ENCODE results near the gene ARSI.

ARSI gene

DNA sequence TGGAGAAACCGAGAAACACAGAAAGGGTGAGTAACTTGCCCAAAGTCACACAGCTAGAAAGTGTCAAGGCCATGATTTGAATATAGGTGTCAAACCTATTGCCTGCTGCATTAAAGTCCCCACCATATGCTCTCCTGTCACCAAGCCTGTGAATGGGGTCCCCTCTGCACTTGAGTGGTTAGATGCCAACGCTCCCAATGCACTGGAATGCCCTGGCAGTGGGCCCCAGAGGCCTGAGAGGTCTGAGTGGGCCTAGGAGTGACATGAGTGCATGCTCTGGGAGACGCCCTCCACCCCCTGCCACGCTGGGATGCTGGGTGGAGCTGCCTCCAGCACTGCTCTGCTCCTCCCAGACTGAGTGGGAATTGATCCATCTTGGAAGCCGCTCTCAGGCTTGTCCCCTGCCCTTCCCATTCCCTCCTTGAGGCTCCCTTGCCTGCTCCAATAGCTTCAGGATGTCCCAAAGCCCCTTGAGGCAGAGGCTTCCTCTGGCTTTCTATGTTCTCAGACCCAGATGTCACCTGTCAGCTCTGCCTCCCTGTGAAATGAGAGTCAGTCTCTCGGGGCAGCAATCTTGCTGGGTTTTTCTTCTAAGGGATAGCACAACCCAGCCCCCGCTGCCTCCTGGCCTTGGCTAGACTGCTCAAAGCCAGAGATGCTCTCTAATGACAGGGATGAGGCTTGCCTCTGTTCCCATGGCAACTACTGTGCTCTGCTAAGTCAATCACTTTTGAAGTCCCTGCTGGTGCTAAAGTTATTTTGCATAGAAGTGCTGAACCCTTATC lies 6.6 kb upstream of the ARSI start:
- DNase-seq: peak in 8 of 58 donors; percentile 13 to 45 (median 18)

DNA sequence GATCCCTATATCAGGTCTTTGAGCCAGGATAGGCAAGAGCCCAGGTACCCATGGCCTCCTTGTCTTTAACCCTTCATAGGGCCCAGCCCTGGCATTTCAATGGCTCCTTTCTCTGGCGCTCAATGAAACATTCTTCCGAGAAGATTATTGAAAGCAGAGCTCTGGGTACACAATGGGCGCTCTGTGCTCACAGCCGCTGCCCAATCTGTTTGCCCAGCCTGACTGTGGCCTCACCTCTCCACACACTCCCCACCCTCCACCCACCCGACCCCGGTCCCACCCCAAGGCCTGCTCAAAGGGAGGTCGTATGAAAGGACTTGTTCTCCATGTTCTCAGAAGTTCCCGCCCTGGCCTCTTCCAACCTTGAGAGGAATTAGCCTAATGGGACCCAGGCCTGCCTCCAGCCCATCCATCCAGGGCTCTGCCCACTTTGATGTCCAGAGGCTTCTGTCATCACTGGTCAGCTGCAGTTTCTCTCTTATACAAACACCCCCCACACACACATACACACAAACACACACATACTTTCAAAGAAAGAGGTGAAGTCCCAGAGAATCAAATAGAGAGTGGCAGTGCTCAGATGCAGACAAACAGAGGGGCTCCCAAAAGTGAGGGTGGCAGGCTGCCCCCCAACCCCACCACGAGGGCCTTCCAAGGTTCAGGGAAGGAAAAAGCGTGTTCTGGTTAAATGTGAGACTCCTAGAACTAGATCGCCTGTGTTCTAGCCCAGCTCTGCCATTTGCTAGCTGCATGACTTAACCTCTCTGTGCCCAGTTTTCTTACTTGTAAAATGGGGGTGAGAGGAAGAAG lies 5.1 kb upstream of the ARSI start:
- peak in 20 of 58 donors; percentile 14 to 68 (median 44) for DNase-seq

DNA sequence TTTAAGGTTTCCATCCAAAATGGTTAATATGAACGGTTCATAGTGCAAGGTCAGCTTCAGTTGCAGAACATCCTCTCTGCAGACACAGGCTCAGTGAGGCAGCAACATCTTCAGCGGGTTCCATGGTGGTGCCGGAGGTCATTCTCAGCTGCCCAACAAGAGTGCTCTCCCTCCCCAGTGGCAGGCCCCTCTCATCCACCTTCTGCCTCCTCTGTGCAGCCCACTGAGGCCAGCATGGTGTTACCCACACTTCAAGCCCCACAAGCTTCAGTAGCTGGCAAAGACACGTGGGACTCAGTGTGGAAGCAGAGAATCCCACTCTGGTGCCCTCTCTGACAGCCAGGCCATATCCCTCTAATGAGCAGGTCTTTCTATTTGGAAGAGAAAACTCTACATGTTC lies 4.1 kb upstream of the ARSI start:
- no peak for DNase-seq

DNA sequence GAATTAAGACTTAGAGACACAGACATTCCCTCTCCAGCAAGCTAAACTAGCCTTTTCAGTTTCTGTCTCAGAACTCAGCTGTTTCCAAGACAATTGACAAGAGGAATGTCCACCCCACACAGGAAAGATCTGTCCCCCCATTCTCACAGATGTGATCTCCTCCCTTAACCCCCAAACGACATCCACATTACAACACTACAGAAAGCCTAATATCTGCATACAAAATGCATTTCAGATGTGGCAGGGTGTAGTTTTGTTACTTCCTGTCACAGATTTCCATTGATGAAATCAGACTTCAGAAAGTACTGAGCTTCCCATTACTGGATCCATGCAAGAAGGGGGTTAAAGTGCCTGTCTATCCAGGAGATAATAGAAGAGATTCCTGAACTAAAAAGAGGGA lies 2.9 kb upstream of the ARSI start:
- no peak for DNase-seq

DNA sequence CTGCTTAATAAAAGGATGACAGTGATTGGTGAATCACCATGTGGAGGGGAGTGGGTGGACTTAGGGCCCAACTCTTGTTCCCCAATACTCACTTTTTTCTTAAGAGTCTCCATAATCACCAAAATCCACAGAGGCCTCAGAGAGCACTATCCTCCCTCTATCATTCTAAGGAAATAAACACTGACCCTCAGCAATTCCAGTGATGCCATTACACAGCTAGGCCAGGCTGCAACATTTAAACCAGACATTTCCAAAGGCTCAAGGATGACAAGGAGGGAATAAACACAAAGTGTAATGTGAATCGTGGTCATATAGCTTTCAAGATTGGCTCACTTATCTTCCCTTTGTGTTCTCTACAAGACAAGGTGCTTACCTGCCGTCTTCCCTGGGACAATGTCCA lies 2.4 kb upstream of the ARSI start:
- DNase-seq: no peak

DNA sequence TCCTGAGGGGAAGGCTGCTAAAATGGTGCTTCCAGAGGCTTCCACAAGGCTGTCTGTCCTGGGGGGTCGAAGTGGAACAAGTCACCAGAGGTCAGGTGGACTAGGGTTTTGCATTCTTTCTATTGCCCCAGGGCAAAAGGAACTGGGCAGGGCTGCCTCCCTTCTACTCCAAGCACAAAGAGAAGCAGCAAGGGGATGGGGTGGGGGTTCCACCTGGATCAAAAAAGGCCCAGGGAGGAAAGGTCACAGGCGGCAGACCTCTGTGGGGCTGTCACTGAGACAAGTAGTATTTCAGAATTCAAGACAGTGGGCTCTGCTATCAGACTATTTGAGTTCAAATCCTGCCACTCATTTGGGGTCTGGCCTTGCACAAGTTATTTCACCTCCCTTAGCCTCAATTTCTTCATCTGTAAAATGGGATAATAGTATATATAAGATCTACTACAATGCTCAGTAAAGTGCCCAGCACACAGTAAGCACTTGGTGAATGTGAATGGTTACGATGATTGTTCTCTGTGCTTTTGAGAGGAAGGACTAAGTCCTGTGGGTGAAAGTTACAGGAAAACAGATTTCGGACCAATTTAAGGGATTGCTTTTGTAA lies 1.9 kb upstream of the ARSI start:
- DNase-seq: peak in 1 of 58 donors; percentile 23

DNA sequence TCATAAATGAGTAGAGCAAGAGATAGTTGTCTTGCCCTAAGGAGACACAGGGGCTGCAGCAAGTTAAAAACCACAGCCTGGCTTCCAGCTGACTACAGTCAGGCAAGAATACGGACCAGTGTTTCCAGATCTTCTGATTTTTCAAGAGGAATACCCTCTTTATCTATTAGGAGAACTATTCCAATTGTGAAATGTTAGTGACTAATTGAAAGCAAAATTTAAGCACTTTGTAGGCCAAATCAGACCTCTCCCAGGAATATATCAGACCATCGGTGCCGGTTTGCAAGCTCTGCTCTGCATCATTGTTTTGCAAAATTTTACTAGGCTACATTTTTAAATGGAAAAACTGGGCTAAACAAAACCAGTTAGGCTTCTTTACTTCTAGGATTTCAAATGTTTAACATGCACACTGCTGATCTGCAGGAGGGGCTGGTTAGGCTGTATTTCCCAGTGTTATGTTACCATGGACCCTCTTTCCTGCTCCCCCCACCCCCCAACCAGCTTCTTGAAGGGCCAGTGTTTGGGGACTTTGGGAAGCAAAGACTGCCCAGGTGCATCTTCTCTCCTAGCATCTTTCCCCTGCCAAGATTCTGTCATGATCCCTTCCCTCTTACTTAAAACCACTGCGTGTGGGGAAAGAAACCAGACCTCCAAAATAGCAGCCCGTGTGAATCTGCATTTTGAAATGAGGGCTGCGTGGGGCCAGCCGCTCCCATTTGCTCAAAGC lies 1.1 kb upstream of the ARSI start:
- DNase-seq: no peak

DNA sequence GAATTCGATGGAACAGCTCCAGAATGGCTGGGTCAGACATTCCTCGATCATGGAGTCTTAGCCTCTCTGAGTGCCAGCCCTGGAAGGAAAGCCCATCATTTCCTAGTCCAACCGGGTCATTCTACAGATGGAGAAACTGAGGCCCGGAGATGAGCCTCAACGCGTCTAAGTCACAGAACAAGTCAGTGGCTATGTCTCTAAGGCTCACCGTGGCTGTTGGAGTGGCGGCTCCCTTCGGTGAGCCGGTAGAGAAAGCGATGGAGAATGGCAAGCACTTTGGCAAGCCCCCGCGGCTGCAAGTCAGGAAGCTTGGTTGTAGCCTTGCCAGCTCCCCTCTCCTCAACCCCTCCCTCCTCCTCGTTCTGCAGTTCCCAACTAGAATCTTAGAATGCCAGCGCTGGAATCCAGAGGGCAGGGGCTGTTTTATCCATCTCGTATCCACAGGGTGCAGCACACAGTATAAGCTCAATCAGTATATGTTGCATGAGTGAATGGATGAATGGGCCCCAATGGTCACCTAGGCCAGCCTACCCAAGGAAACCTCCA lies 438 bp upstream of the ARSI start:
- no peak for DNase-seq

DNA sequence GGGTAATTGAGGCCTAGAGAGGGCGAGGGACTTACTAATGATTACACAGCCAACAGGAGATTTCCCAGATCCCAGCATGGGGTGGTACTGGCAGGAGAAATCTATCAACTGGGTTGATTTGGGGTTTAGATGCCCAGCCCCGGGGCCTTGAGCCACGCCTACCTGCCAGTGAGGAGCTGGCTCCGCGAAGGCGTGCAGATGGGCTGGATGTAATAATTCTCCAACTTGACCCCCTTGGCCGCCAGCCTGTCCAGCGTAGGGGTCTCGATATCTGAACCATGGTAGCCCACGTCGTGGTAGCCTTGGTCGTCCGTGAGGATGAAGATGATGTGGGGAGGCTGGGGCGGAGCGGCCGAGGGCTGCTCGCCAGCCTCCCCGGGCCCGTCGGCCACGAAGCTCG lies 804 bp downstream of the ARSI start:
- DNase-seq: no peak

DNA sequence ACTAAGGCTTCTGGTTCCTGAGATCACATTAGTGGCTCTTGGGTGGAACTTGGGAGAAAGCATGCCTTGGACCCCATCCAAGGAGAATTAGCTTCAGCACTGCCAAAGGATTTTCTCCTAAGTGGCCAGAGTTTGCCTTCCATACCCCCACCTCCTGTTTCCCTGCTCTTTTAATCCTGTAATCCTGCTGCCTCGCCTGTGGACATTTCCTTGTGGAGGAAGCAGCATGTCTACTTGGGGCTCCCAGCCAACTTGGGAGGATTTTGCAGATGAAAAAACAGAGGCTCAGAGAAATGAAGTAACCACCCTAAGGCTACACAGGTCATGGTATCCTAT lies 1.6 kb downstream of the ARSI start:
- no peak for DNase-seq

DNA sequence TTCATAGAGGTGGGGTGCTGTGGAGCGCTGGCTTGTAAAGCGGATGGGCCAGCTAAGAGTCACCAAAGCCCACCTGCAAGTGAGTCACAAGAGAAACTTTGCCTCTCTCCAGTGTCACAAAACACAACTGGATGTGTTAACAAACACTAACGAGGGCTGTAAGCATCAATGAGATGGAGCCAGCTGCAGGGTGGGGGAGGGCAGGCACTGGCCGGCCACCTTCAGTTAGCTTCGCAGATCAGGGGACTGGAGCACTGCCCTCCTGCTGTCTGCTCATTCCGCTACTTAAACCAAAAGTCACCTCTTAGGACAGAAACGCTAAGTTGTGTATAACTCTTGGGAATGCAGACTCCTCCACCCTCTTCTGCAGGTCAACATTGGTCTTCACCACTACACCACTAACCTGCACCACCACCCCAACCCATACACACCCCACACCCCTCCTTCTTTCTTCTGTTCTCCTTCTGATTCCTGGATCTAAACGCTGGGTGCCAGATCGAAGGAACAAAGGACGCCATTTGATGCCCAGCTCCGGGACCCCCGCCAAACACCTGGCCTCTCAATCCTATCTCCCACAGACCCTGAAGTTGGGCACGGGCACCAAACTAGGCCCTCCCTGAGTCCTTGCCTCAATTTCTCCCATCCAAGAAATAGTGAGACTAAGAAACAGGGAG lies 2.1 kb downstream of the ARSI start:
- DNase-seq: no peak

DNA sequence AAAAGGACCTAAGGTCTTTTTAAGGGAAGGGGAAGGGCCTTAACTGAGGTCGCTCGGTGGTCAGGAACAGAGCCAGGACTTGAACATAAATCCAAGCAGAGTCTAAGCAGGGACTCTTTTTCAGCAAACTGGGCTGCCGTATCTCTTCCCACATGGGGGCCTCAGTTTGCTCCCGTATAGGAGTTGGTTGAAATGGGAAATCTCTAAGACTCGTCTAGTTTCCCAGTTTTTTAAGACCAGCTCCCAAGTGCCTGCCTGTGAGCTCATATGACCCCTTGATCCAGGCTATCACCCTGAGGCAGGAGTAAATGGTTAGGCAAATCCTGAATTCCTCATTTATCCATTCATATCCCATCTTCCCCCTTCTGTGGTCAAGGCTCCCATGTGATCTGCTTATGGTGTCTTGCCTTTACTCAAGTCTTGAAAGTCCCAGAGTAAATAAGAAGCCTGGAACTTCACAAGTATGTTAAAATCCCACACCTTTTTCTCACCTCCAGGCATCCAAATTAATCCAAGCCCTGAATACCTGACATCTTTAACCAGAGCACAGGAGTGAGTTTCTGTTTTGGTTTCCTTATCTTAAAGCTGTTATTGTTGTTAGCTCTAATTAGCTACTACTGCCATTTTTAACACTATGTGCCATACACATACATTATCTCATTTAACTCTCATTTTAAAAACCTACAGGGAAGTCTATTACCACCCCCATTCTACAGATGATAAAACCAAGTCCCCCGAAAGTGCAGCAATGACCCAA lies 3.0 kb downstream of the ARSI start:
- no peak for DNase-seq

DNA sequence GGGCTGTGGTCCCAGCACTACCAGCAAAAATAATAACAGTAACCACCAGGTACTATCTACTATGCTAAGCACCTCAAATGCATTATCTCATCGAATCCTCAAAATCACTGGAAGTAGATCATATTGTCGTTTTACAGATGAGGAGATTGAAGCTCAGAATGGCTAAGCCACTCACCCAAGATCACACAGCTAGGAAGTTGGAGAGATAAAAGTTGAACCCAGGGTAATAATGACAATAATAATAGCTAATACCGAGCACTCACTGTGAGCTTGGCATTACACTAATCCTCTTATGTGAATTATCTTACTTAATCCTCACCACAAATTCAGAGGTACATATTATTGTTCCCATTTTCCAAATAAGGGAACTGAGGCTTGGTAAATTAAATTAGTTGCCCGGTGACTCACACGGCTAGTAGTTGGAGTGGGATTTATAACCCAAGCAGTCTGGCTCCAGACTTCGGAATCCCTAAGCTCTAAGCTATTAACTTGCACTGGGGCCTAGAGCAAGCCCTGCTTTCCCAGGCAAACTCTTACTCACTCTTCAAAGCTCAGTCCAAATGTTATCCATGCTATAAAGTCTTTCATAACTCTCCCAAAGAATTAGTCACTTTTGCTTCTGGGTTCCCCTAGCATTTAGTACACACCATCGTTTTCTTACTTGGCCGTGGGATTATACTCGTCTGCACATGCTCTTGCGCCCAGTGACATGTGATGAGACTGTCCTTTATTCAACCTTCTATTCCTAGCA lies 3.8 kb downstream of the ARSI start:
- DNase-seq: no peak

DNA sequence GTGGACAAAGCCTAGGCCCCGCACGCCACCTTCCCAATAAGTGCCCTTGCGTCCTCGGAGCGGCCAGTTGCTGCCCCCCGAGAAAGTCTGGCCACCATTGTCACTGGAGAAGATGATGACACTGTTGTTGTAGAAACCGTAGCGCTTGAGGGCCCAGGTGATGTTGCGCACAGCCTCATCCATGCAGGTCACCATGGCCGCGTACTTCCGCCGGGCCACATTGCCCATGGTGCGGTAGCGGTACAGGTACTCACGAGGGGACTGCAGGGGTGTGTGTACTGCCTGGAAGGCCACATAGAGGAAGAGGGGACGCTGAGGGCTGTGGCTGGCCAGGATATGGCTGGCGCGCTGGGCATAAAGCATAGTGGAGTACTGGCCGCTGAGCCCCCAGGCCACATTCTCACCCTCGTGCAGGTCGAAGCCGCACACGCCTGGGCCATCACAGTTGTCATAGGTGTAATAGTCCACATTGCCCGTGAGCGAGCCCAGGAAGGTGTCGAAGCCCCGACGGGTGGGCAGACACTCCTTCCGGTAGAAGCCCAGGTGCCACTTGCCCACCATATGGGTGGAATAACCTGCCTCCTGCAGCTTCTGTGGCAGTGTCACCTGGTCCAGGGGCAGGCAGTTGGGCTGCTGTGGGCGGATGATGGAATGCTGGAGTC lies 4.6 kb downstream of the ARSI start:
- DNase-seq: no peak

DNA sequence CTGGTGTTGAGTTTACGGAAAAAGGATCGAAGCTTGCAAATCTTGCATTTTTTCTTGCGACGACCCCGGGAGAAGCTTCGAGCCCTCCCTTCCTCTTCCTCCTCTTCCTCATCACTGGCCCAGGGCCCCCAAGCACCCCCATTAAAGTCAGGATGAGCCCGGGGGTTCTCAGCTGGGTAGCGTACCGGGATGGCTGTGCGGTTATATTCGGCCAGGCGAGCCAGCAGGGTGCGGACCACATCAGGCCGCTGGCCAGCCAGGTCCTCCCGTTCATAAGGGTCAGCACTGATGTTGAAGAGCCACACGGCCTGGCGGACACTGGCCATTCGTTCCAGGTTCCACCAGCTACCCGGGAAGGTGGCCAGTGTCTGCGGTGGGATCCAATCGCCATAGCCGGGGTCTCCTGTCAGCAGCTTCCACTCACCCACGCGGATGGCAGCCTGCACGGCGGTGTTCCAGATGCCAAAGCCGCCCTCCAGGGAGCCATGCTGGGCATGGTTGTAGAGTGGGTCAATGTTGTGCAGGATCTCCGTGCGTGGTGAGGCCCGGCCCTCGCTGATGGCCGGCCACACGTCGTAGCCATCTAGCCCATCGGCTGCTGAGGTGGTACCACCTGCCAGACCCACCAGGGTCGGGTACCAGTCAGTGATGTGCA lies 5.3 kb downstream of the ARSI start:
- DNase-seq: no peak

DNA sequence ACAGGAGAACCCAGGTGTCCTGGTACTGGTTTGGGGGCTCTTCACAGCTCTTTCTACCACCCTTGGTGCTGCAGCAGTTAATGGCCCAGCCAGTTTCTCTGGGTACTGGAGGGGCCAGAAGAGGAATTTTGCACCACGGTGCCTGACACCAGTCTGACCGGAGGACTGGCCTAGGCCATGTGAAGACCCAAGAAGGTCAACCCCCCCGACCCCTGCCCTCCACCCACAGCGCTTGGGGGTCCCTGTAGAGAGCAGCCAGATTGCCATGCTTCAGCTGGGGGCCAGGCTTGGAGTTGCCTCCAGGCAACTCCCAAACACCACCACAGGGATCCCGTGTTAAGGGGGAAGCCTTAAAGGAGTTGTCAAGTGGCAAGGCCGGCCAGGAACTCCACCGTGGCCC lies 6.2 kb downstream of the ARSI start:
- DNase-seq: no peak

DNA sequence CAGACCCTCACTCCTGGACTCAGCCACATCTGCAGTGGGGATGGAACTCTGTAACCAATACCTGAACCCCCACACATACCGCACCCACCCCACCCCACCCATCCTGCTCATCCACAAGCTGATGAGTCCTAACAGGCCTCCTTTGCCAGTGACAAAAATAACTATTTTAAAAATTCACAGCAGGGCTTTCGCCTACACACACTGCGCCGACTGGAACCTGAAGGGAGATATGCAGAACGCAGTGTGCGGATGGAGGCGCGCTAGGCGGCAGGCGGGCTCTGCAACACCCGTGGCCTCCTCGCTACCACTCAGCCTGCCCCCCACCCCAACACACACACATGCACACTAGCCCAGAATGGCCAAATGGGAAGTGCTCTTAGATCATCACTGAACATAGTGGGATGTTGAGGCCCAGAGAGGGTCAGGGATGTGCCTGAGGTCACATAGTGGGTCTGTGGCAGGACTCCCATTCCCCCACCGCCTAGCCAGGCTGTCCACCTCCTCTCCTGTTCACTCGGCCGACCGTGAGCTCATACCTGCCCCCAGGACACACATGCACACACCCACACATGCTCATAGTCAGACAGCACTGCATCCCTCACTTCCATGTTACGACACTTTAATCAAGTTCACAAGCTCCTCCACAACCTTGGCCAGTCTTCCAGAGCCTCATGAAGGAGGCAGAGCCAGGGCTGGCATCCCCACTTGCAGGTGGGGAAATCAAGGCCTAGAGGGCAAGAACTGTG lies 6.8 kb downstream of the ARSI start:
- DNase-seq: peak in 31 of 58 donors; percentile 29 to 85 (median 54)

Measured in anterior cingulate cortex (tissue), 58 donors.